SK-N-SH (cell line): ENCODE measurements around the gene ZNF474. TPM values are rescaled to one million over a fixed set of nuclear protein-coding genes. Genes with fewer than 3 reads are reported as not detected.

ENCODE experiments used
- CTCF ChIA-PET: fragments of 300-600, 350-600 bp; formaldehyde crosslinking; extraction: SDS; loops from one replicate; lab custom pipeline; 2021; lab: Yijun Ruan, JAX
- POLR2A ChIA-PET: fragments of 350-600 bp; sonication (Branson Sonifier 250); formaldehyde crosslinking; extraction: SDS; loops from one replicate; lab custom pipeline; 2020; ENCODE audit warnings: antibody characterized with exemption, inconsistent platforms; lab: Yijun Ruan, JAX
- DNase-seq: peaks from one replicate; pipeline ENCODE4 v3.0.0; 2012
- H2AFZ ChIP-seq: fragments of 200-600 bp; sonication (generic); 2 replicates; pipeline ENCODE4 v1.8.1; 2016; ENCODE audit warnings: antibody characterized with exemption, mild to moderate bottlenecking, low read depth
- H3F3A ChIP-seq: fragments of 200-600 bp; sonication (generic); replicated peaks from 2 replicates; pipeline ENCODE3; 2016; ENCODE audit warnings: antibody characterized with exemption, mild to moderate bottlenecking; ENCODE audit not compliant: insufficient read depth
- H3K27ac ChIP-seq, 2 experiments: fragments of 200-500 bp in 1 of 2; fragments of 200-600 bp in 1 of 2; sonication (Bioruptor generic) in 1 of 2; sonication (generic), shearing (Covaris generic) in 1 of 2; 2 replicates each; pipeline versions ENCODE4 v1.5.1 to v1.6.1; 2014 to 2016; ENCODE audit warnings: low read depth in 2 of 2, inconsistent platforms in 1 of 2, low read length in 1 of 2, mild to moderate bottlenecking in 1 of 2, mixed read lengths in 1 of 2
- H3K27me3 ChIP-seq: fragments of 200-600 bp; sonication (generic), shearing (Covaris generic); 2 replicates; pipeline ENCODE4 v1.6.1; 2016; ENCODE audit warnings: mixed run types; ENCODE audit not compliant: insufficient read depth
- H3K36me3 ChIP-seq, 2 experiments: fragments of 200-500 bp in 1 of 2; fragments of 200-600 bp in 1 of 2; sonication (Bioruptor generic) in 1 of 2; sonication (generic) in 1 of 2; replicated peaks in 1 of 2; 2 replicates each; pipeline versions ENCODE3 to v1.5.1; 2014 to 2016; ENCODE audit warnings: low read length in 1 of 2, mild to moderate bottlenecking in 1 of 2; ENCODE audit not compliant: insufficient read depth in 2 of 2, control insufficient read depth in 1 of 2
- H3K4me1 ChIP-seq, 2 experiments: fragments of 200-500 bp in 1 of 2; fragments of 200-600 bp in 1 of 2; sonication (Bioruptor generic) in 1 of 2; sonication (generic), shearing (Covaris generic) in 1 of 2; 2 replicates each; pipeline versions ENCODE4 v1.5.1 to v1.6.1; 2014 to 2016; ENCODE audit warnings: low read depth in 1 of 2, low read length in 1 of 2, mixed run types in 1 of 2; ENCODE audit not compliant: insufficient read depth in 2 of 2, control insufficient read depth in 1 of 2
- H3K4me2 ChIP-seq: fragments of 200-600 bp; sonication (generic), shearing (Covaris generic); 2 replicates; pipeline ENCODE4 v1.6.1; 2017; ENCODE audit warnings: mixed run types
- H3K4me3 ChIP-seq, 2 experiments: fragments of 200-500 bp in 1 of 2; fragments of 200-600 bp in 1 of 2; sonication (Bioruptor generic) in 1 of 2; sonication (generic), shearing (Covaris generic) in 1 of 2; 2 replicates each; pipeline versions ENCODE4 v1.5.1 to v1.8.1; 2014 to 2016; ENCODE audit warnings: low read depth in 2 of 2, inconsistent platforms in 1 of 2, low read length in 1 of 2, mild to moderate bottlenecking in 1 of 2, mixed read lengths in 1 of 2, moderate library complexity in 1 of 2
- H3K79me2 ChIP-seq: fragments of 200-600 bp; sonication (generic); 2 replicates; pipeline ENCODE4 v1.8.1; 2017; ENCODE audit warnings: mild to moderate bottlenecking; ENCODE audit not compliant: insufficient read depth
- H3K9ac ChIP-seq: fragments of 200-600 bp; sonication (generic); 2 replicates; pipeline ENCODE4 v1.6.1; 2017; ENCODE audit warnings: mixed run types
- H3K9me2 ChIP-seq: fragments of 200-600 bp; sonication (generic); 2 replicates; pipeline ENCODE4 v1.6.1; 2017; ENCODE audit warnings: mixed run types
- H3K9me3 ChIP-seq: fragments of 200-600 bp; sonication (generic); 2 replicates; pipeline ENCODE4 v1.6.1; 2017; ENCODE audit warnings: mixed run types, mild to moderate bottlenecking, moderate library complexity
- H4K20me1 ChIP-seq: fragments of 200-600 bp; sonication (generic); 2 replicates; pipeline ENCODE4 v1.6.1; 2017; ENCODE audit warnings: mild to moderate bottlenecking, mixed run types; ENCODE audit not compliant: insufficient read depth
- EP300 ChIP-seq, 2 experiments: IDR thresholded peaks; 2 replicates each; pipeline versions ENCODE4 v1.4.0 to v1.6.1; 2012; ENCODE audit warnings: borderline replicate concordance in 1 of 2, low read depth in 1 of 2, low read length in 1 of 2
- FOSL2 ChIP-seq: IDR thresholded peaks from 2 replicates; pipeline ENCODE4 v1.4.0; 2012; ENCODE audit warnings: low read depth, mild to moderate bottlenecking, moderate library complexity, borderline replicate concordance
- FOXM1 ChIP-seq: IDR thresholded peaks from 2 replicates; pipeline ENCODE4 v1.4.0; 2012; ENCODE audit warnings: low read depth, mild to moderate bottlenecking
- JUND ChIP-seq: IDR thresholded peaks from 2 replicates; pipeline ENCODE4 v1.4.0; 2012
- NFIC ChIP-seq: IDR thresholded peaks from 2 replicates; pipeline ENCODE4 v1.4.0; 2012; ENCODE audit warnings: borderline replicate concordance
- NRF1 ChIP-seq: IDR thresholded peaks from 2 replicates; pipeline ENCODE4 v1.6.1; 2012; ENCODE audit warnings: low read depth, mild to moderate bottlenecking, low read length
- PBX3 ChIP-seq: IDR thresholded peaks from 2 replicates; pipeline ENCODE4; 2012
- RCOR1 ChIP-seq: fragments of 150-350 bp; IDR thresholded peaks from 2 replicates; pipeline ENCODE4 v1.6.1; 2017; ENCODE audit warnings: antibody characterized with exemption, low read length
- SMC3 ChIP-seq: IDR thresholded peaks from 2 replicates; pipeline ENCODE4 v1.6.1; 2012; ENCODE audit warnings: low read depth, low read length, improper control_type of control experiment
- TCF12 ChIP-seq: IDR thresholded peaks from 2 replicates; pipeline ENCODE4 v1.4.0; 2012
- TEAD4 ChIP-seq: IDR thresholded peaks from 2 replicates; pipeline ENCODE4 v1.4.0; 2012; ENCODE audit warnings: mild to moderate bottlenecking, borderline replicate concordance; ENCODE audit not compliant: insufficient read depth
- YY1 ChIP-seq: IDR thresholded peaks from 2 replicates; pipeline ENCODE4 v1.4.0; 2012; ENCODE audit warnings: low read depth, mild to moderate bottlenecking
- WGBS: methylation state at CpG from one replicate; pipeline ENCODE4 v1.1.6; 2017; ENCODE audit warnings: low lambda C conversion rate; 5-methylcytosine and 5-hydroxymethylcytosine counted together
- polyA plus RNA-seq, 3 experiments: library from polyadenylated mRNA; depleted of rRNA; stranded (reverse); fragments of >200 nt; gene quantifications; 2 replicates each; pipeline ENCODE4 v1.2.3, GENCODE V29; 2012
- TF ChIP-seq, protein P1 (sequence below): fragments of 150-350 bp; IDR thresholded peaks from 2 replicates; pipeline ENCODE4 v1.6.1; 2017; ENCODE audit warnings: antibody characterized with exemption, low read length, low read depth, borderline replicate concordance
- TF ChIP-seq, protein P2 (sequence below): fragments of 200-600 bp; sonication (generic); IDR thresholded peaks from 2 replicates; pipeline ENCODE4 v1.6.1; 2017; ENCODE audit warnings: antibody characterized with exemption, mild to moderate bottlenecking, moderate library complexity
- TF ChIP-seq, protein P3 (sequence below): IDR thresholded peaks from 2 replicates; pipeline ENCODE4 v1.4.0; 2012; ENCODE audit warnings: low read depth, borderline replicate concordance
- TF ChIP-seq, protein P4 (sequence below): IDR thresholded peaks from 2 replicates; pipeline ENCODE4 v1.4.0; 2012; ENCODE audit warnings: low read depth, borderline replicate concordance
- TF ChIP-seq, protein P5 (sequence below): IDR thresholded peaks from 2 replicates; pipeline ENCODE4 v1.4.0; 2012; ENCODE audit warnings: low read depth

ZNF474 gene
- polyA plus RNA-seq, 1 of the 3 experiments (the other 2 are of a cell fraction), result 0.08 TPM

DNA sequence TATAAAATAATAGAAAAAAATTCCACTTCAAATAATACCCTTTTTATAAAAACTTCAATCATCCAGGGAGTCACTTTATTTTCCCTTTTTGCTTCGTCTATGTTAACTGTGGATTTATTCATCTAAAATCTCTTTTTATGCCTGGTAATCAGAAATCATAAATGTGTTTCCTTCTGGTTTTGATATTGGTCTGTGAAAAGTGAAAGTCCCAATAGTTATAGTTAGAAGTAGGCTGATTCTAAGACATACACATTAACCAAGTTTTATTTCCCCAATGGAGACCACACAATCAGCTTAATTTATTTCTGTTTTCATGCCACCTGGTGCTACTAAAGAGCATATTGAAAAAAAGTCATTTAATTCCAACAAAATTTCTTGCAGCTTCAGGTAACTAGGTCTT, 45.7 kb downstream of the ZNF474 start:
- H3K4me2 ChIP-seq, result no peak overlapping the region
- H3K9me3 ChIP-seq, result no peaks in the 10 kb centered on the region
- H3K9ac ChIP-seq, result no peak overlapping the region
- no peaks in the 10 kb centered on the region for H3K27me3 ChIP-seq
- peaks cover 14% of the 10 kb centered on the region for H3F3A ChIP-seq
- peak overlapping the region in 1 of 2 experiments; percentile 44; a peak in 3 of 4 replicates for H3K27ac ChIP-seq
- no peak for TF ChIP-seq YY1
- no peak for TF ChIP-seq NFIC
- TF ChIP-seq, protein P1, sequence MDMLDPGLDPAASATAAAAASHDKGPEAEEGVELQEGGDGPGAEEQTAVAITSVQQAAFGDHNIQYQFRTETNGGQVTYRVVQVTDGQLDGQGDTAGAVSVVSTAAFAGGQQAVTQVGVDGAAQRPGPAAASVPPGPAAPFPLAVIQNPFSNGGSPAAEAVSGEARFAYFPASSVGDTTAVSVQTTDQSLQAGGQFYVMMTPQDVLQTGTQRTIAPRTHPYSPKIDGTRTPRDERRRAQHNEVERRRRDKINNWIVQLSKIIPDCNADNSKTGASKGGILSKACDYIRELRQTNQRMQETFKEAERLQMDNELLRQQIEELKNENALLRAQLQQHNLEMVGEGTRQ, result no peak
- no peak for TF ChIP-seq FOXM1
- TF ChIP-seq, protein P2, sequence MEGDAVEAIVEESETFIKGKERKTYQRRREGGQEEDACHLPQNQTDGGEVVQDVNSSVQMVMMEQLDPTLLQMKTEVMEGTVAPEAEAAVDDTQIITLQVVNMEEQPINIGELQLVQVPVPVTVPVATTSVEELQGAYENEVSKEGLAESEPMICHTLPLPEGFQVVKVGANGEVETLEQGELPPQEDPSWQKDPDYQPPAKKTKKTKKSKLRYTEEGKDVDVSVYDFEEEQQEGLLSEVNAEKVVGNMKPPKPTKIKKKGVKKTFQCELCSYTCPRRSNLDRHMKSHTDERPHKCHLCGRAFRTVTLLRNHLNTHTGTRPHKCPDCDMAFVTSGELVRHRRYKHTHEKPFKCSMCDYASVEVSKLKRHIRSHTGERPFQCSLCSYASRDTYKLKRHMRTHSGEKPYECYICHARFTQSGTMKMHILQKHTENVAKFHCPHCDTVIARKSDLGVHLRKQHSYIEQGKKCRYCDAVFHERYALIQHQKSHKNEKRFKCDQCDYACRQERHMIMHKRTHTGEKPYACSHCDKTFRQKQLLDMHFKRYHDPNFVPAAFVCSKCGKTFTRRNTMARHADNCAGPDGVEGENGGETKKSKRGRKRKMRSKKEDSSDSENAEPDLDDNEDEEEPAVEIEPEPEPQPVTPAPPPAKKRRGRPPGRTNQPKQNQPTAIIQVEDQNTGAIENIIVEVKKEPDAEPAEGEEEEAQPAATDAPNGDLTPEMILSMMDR, result no peak
- TF ChIP-seq TEAD4, result no peak
- TF ChIP-seq FOSL2, result no peak
- TF ChIP-seq SMC3, result no peak
- no peak for TF ChIP-seq EP300 (IDR thresholded peaks at IDR 0.05; ENCODE audit: borderline replicate concordance in 1 of 2, low read depth in 1 of 2, low read length in 1 of 2)
- H3K9me2 ChIP-seq, result no peaks in the 10 kb centered on the region
- no peaks in the 10 kb centered on the region for H3K79me2 ChIP-seq
- CTCF ChIA-PET, result interaction anchor here (0.8 to 1.1 kb wide), 2 partner anchors 73 to 326 kb away, joined by 3 read pairs; no protein-coding TSS in a partner anchor
- DNase-seq, result no peak
- H3K4me3 ChIP-seq, result no peak overlapping the region
- H3K36me3 ChIP-seq, result no peaks in the 10 kb centered on the region
- H4K20me1 ChIP-seq, result no peaks in the 10 kb centered on the region
- POLR2A ChIA-PET, result no interaction called here
- H2AFZ ChIP-seq, result 0 out of 2 replicates have a peak overlapping the region, but pooled peaks have one; percentile 58
- 79% methylated on average over 1 of the region's 1 CpG for WGBS
- peaks cover 12 to 36% of the 10 kb centered on the region in 2 experiments for H3K4me1 ChIP-seq

DNA sequence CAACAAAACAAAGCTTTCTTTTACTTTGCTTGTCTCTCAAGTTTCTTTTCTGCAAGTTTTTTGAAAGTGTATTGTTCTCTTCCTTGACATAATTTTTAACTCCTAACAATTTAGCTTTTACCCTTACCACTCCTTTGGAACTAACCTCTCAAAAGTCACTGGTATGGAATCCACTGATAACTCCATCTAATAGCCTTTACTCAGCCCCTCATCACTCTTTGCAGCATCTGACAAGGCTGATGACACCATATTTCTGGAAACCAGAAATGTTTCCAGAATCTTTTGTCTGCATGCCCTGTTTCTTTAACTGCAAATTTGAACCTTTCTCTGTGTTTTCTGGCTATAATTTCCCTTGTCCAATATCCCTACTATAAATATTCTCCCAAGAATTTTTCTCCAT, 46.5 kb downstream of the ZNF474 start:
- no peak overlapping the region for H3K4me3 ChIP-seq
- H3K9ac ChIP-seq, result no peak overlapping the region
- no peaks in the 10 kb centered on the region for H3K9me2 ChIP-seq
- peak overlapping the region in 1 of 2 experiments; percentile 44; a peak in 3 of 4 replicates for H3K27ac ChIP-seq
- H3K4me2 ChIP-seq, result no peak overlapping the region
- H3K4me1 ChIP-seq, result peaks cover 8 to 34% of the 10 kb centered on the region in 2 experiments
- no peaks in the 10 kb centered on the region for H3K27me3 ChIP-seq
- H4K20me1 ChIP-seq, result no peaks in the 10 kb centered on the region
- ChIA-PET POLR2A (no interaction called here), CTCF (interaction anchor here (1.4 kb wide), 1 partner anchor 12 kb away, joined by 4 read pairs; no protein-coding TSS in a partner anchor)
- no peaks in the 10 kb centered on the region for H3K79me2 ChIP-seq
- peaks cover 22% of the 10 kb centered on the region for H3F3A ChIP-seq
- no peaks in the 10 kb centered on the region for H3K9me3 ChIP-seq
- no peak for DNase-seq
- H2AFZ ChIP-seq, result peak overlapping the region; percentile 58; the same call in 1 of the 2 replicates
- H3K36me3 ChIP-seq, result no peaks in the 10 kb centered on the region
- TF ChIP-seq NFIC (peak; percentile 24; the same call in 1 of the 2 replicates), NRF1 (no peak), PBX3 (peak; percentile 75), RCOR1 (no peak), SMC3 (no peak), FOSL2 (0 out of 2 replicates have a peak, but pooled peaks have one; percentile 31), TCF12 (peak; percentile 49; the same call in 1 of the 2 replicates), YY1 (no peak), JUND (0 out of 2 replicates have a peak, but pooled peaks have one; percentile 34)
- TF ChIP-seq, protein P3, sequence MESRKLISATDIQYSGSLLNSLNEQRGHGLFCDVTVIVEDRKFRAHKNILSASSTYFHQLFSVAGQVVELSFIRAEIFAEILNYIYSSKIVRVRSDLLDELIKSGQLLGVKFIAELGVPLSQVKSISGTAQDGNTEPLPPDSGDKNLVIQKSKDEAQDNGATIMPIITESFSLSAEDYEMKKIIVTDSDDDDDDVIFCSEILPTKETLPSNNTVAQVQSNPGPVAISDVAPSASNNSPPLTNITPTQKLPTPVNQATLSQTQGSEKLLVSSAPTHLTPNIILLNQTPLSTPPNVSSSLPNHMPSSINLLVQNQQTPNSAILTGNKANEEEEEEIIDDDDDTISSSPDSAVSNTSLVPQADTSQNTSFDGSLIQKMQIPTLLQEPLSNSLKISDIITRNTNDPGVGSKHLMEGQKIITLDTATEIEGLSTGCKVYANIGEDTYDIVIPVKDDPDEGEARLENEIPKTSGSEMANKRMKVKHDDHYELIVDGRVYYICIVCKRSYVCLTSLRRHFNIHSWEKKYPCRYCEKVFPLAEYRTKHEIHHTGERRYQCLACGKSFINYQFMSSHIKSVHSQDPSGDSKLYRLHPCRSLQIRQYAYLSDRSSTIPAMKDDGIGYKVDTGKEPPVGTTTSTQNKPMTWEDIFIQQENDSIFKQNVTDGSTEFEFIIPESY, result no peak
- TF ChIP-seq, protein P2, result no peak
- TF ChIP-seq, protein P4, sequence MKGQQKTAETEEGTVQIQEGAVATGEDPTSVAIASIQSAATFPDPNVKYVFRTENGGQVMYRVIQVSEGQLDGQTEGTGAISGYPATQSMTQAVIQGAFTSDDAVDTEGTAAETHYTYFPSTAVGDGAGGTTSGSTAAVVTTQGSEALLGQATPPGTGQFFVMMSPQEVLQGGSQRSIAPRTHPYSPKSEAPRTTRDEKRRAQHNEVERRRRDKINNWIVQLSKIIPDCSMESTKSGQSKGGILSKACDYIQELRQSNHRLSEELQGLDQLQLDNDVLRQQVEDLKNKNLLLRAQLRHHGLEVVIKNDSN, result no peak
- TF ChIP-seq, protein P5, sequence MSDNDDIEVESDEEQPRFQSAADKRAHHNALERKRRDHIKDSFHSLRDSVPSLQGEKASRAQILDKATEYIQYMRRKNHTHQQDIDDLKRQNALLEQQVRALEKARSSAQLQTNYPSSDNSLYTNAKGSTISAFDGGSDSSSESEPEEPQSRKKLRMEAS, result no peak
